ENCODE measurements around the gene PIP4K2A. TPM values are rescaled to one million over a fixed set of nuclear protein-coding genes. Genes with fewer than 3 reads are reported as not detected.

Gene PIP4K2A
- total RNA-seq, 2 donors from 2014 or later = 3.6 to 7.8 TPM

DNA sequence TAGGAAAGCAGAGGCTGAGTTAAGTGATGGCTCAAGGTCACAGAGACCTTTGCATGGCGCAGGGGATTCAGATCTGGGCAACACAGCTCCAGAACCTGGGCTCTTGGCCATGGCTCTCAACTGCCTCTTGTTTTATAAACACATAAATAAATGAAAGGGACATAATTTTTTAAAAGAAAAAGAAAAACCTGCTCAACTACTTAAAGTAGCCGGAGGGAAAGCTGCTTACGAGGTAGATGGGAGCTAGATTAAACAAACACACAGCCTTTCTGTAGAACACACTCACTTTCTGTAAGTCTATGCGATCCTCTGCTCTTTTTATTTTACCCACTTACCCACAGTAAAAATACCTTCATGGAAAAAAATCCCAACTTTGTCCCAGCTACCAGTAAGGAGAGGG is 81.3 kb downstream of the PIP4K2A start:
- Histone ChIP-seq H3K9me3 (no peaks in the 10 kb centered on the region), H3K27ac (no peak overlapping the region), H3K4me1 (peaks cover 15% of the 10 kb centered on the region), H3K27me3 (no peaks in the 10 kb centered on the region), H3K36me3 (replicated peaks in 1 of 2; ENCODE audit: insufficient read depth in 1 of 2, low read depth in 2 of 2) (no peaks in the 10 kb centered on the region), H3K4me3 (no peak overlapping the region)
- intact Hi-C loops (cut with DNase I) = no loop called here
- ATAC-seq (no peak), DNase-seq (no peak)
- 59 to 84% methylated on average over 4 of the region's 4 CpGs for WGBS, 2 donors
- TF ChIP-seq CTCF (IDR thresholded peaks at IDR 0.05) (no peak), POLR2A (IDR thresholded peaks at IDR 0.05) (no peak)

DNA sequence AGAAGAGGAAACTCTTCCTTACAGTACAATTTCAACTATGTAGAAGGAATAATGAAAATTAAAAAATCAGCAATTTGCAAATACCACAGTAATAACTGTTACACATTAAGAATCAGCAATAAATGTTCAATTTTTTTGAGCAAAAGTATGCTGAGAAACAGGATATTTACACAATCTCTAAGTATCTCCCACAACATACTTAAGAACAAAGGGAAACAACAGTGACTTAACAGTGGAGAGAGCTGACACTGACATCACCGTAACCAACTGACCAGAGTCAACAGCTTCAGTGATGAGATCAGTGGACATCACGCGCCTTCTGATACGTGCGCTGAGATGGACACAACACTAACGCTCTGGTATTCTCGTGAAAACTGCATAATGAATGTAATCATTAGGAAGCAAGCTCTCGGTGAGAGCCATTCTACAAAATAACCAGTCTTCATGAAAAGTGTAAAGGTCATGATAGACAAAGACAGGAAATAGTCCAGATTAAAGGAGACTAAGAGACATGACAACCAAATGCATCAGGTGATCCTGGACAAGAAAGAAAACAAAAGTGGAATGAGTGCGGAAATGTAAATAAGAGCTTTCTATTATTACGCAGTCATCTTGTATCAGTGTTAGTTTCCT is 82.6 kb downstream of the PIP4K2A start:
- 91 to 94% methylated on average over 10 of the region's 10 CpGs for WGBS, 2 donors
- Histone ChIP-seq H3K27me3 (no peaks in the 10 kb centered on the region), H3K9me3 (no peaks in the 10 kb centered on the region), H3K36me3 (replicated peaks in 1 of 2; ENCODE audit: insufficient read depth in 1 of 2, low read depth in 2 of 2) (no peaks in the 10 kb centered on the region), H3K4me3 (no peak overlapping the region), H3K27ac (no peak overlapping the region), H3K4me1 (peaks cover 26% of the 10 kb centered on the region)
- DNase-seq (no peak), ATAC-seq (no peak)
- TF ChIP-seq POLR2A (IDR thresholded peaks at IDR 0.05) = no peak
- intact Hi-C loops (cut with DNase I) = no loop called here

- WGBS, 2 donors = 77 to 79% methylated on average over 3 of the region's 3 CpGs
- no peak for ATAC-seq
- H3K9me3 ChIP-seq = no peaks in the 10 kb centered on the region
- H3K27me3 ChIP-seq = no peaks in the 10 kb centered on the region
- H3K36me3 ChIP-seq (replicated peaks in 1 of 2; ENCODE audit: insufficient read depth in 1 of 2, low read depth in 2 of 2) = no peaks in the 10 kb centered on the region
- intact Hi-C loops (cut with DNase I) = no loop called here
- H3K4me3 ChIP-seq = no peak overlapping the region
- DNase-seq = no peak
- H3K4me1 ChIP-seq = peaks cover 27% of the 10 kb centered on the region
- no peak overlapping the region for H3K27ac ChIP-seq
- TF ChIP-seq POLR2A (IDR thresholded peaks at IDR 0.05) (no peak), CTCF (IDR thresholded peaks at IDR 0.05) (no peak)
Observed at GRCh38 chr10:22631185-22631584, 83.2 kb downstream of the PIP4K2A start.

DNA sequence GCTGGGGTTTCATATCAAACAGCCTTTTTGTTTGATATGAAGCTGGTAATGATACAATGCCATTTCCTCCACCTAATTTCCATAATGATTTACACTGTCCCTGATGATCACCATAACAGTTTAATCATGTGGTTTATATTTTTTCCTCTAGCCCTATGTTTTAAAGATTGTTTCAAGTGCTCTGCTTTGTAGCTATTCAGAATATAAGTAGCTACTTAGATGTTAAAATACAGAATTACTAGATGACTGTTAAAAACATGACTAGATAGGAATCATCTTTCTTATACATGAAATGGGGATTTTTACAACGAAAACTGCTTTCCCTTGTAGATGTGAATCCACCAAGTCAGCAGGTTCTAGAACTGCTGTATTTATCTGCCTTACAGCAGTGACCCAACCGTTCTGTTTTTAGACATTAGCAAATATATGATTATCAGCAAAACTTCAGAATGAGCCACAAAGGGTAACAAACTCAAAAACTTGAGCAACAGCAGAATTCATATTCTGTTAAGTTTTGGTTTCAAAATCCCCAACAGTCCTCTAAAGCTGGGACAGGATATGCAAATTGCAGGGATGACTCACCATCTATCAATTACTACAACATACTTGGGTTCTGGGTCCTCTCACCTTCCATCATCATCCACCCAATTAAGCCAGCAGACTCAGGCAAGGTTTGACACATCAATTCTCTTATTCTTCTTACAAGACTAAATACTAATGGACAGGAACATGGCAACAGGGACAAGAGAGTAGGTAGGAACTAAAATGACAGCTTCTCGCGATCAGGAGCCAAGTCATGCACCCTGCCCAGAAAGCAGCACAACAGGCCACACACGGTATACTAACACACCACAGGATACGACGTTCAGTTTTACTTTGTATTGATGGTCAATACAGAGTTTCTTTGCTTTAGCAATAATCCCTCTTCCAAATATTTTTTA is 83.9 kb downstream of the PIP4K2A start:
- DNase-seq = no peak
- no peak for TF ChIP-seq POLR2A (IDR thresholded peaks at IDR 0.05)
- no peak for TF ChIP-seq CTCF (IDR thresholded peaks at IDR 0.05)
- intact Hi-C loops (cut with DNase I) = no loop called here
- H3K36me3 ChIP-seq (replicated peaks in 1 of 2; ENCODE audit: insufficient read depth in 1 of 2, low read depth in 2 of 2) = no peaks in the 10 kb centered on the region
- no peaks in the 10 kb centered on the region for H3K27me3 ChIP-seq
- H3K27ac ChIP-seq = peak overlapping the region in 2 of 4 donors; percentile 13 to 32
- peak; percentile 60 for ATAC-seq
- no peak overlapping the region for H3K4me3 ChIP-seq
- no peaks in the 10 kb centered on the region for H3K9me3 ChIP-seq
- WGBS, 2 donors = 66 to 75% methylated on average over 7 of the region's 7 CpGs
- H3K4me1 ChIP-seq = peaks cover 34% of the 10 kb centered on the region

DNA sequence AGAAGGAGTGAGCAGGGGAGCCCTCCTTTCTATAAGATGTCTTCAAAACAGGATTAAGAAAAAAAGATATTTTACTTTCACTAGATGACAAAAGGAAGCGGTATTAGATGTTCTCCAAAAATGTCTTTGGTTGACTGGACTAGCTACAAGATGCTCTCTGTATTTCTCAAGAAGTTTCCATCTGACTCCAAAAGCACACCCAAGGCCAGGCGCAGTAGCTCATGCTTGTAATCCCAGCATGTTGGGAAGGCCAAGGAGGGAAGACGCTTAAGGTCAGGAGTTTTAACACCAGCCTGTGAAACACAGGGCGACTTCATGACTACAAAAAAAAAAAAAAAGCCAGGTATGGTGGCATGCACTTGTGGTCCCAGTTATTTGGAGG is 84.5 kb downstream of the PIP4K2A start:
- no peaks in the 10 kb centered on the region for H3K9me3 ChIP-seq
- no peak overlapping the region for H3K4me3 ChIP-seq
- intact Hi-C loops (cut with DNase I) = no loop called here
- H3K4me1 ChIP-seq = peaks cover 38% of the 10 kb centered on the region
- DNase-seq (no peak), ATAC-seq (no peak)
- TF ChIP-seq CTCF (IDR thresholded peaks at IDR 0.05) = no peak
- TF ChIP-seq POLR2A (IDR thresholded peaks at IDR 0.05) = no peak
- WGBS, 2 donors = 91 to 96% methylated on average over 4 of the region's 4 CpGs
- no peaks in the 10 kb centered on the region for H3K27me3 ChIP-seq
- H3K36me3 ChIP-seq (replicated peaks in 1 of 2; ENCODE audit: insufficient read depth in 1 of 2, low read depth in 2 of 2) = no peaks in the 10 kb centered on the region
- peak overlapping the region in 1 of 4 donors; percentile 2 for H3K27ac ChIP-seq

All from body of pancreas (tissue), 4 donors.